UCSD-AML1 (cell line): ENCODE data around the gene RPF1.
"Not testable (repeated sequence)": the region's sequence is repeated elsewhere in the genome, so short reads cannot be mapped to it uniquely, and the experiment has no call there.

ENCODE experiments used
- DNase-seq: peaks from one replicate; lab custom pipeline; 2025; ENCODE audit not compliant: unreplicated experiment; lab: John Stamatoyannopoulos, UW

The RPF1 gene

DNA sequence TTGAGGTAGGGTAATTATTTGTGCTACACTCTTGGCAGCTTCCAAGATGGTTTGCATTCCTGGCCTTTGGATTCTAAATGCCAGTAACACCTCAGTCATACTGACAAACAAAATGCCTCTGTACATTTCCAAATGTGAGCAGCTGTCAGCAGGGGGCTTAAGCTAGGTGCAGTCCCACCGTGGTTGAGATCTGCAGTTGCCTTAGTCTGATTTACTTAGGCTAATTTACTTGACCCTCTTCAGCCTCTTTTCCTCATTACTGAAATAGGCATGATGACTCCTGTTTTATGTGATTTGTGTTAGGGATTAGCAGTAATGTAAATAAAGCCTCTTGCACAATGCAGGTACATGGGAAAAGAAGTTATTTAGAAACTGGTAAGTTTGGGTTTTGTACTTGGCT, 13.7 kb downstream of the RPF1 start:
- DNase-seq, result no peak

DNA sequence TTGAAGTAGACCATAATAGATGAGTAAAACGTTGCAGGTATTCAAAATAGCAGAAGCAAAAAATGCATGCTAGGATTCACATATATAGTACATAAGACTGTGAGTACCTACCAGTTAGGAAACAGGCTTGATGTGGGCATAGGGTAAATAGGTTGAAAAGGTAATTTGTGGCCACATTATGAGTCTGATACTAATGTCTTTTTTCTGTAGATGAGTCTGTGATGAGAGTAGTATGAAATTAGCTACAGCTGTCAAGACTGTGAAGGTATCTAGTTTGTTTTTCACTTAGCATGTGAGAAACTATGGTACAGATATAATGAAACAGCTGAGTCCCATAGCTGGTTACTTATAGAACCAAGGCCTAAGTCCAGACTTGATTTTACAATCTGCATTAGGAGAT, 14.7 kb downstream of the RPF1 start:
- DNase-seq, result no peak

DNA sequence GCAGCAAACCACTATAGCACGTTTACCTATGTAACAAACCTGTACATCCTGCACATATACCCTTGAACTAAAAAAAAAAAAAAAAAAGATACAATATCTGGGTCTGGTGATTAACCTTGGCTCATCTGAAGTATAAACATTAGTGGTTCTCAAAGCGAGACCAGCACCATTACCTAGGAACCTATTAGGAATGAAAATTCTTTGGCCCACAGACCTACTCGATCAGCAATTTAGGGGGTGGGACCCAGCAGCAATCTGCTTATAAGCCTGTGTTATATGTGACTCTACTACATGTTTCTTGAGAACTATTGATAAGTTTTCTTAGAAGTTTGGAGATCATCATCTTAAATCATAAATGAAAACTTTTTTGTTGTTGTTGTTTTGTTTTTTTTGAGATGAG, 17.4 kb downstream of the RPF1 start:
- no peak for DNase-seq

DNA sequence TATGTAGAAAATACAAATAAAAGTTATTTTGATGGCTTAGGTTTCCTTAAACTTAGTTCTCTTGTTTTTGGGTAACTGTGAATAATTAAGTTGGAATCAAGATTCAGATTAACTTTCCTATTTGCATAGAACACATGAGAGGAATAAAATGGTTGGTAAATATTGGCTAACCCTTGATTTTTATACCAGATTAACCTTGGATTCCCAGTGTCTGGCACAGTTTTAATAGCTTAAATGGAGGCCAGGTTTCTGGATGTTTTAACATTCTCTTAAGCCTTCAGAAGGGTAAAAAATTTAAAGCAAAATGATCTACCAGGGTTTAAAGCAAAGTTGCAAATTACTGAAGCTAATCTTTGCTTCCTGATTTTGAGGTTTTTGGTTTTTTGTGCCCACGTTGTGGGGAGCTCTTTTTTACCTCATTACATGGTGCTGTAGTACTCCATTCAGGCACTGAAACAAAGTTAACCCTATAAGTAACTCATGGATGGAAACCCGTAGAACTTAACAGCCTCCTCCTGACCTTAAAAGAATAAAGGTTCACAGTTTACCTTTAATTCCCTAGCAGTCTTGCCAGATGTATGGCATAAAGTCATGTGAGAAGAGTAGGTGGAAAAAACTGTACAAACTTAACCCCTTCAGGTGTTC, 18.7 kb downstream of the RPF1 start:
- DNase-seq, result no peak

DNA sequence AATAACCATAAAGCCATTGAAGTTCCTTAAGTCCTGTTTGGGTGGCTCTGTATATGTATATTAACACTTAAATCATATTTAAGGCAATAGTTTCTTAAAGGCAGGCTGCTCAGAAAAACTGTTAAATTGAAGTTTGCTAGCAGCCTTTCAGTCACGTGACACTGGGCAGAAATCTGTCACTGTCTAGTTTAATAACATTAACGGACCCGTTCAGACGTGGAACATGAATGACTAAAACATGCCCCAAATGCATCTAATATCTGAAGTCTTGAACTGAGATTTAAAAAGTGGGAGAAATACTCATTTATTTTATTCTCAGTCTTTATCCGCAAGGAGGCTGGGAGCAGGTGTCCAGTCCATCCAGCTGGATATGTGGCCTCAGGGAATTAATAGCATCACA, 23.9 kb downstream of the RPF1 start:
- no peak for DNase-seq

DNA sequence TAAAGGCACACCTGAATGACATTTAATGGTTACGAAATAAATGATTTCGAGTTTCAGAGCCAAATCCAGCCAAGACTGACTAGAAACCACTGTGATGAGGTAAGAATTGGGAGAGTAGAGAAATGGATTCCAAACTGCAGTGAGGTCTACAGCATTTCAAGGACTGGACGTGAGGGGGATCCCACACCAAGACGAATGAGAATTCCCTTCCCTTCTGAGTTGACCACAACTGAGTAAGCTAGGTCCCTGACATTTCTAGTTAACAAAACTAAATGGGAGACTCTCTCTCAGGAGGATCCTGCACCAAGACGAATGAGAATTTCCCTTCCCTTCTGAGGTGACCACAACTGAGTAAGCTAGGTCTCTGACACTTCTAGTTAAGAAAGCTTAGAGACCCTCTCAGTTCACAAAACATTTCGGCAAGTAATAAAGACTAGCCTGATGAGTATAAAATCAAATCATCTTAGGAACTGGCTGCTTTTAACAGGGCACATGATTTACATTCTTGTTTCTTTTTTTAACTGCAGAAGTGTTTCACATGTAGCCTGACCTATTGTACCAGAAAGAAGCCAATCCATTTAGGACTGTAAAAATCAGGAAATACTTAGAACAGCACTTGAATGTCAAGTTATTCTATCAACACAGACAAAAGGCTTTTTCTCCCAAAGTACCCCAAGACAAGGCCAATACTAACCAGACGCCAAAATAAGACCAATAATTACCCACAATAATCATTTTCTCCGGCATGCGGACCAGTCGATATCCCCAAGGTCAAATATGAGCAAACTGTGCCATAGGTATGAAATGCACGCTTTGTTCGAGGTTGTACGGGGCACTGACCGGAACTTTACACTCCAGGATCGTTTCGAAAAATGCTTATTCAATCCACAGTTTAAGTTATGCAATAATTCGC, 25.8 kb downstream of the RPF1 start:
- no peak for DNase-seq

DNA sequence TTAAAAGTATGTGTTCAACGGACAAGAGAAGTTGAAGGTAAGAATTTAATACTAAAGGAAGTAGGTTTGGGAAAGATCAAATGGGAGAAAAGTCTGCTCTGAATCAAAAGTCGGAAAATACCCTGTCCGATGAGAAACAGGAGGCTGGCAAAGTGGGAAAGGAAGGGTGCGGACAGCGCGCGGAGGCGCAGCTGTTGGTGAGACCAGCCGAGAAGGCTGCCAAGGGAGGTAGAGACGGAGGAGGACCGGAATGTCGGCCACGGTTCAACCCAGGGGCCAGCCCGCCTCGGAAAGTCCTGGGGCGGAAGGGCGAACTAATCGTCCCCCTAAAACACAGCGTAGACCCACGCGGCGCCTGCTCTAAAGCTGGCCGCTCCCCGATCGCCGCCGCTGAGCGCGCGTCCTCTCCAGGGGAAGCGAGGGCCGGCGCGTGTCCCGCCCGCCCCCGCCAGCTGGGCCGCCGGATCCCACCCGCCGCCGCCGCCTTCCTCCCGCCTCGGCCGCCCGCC, 26.5 kb downstream of the RPF1 start:
- DNase-seq, result no peak

DNA sequence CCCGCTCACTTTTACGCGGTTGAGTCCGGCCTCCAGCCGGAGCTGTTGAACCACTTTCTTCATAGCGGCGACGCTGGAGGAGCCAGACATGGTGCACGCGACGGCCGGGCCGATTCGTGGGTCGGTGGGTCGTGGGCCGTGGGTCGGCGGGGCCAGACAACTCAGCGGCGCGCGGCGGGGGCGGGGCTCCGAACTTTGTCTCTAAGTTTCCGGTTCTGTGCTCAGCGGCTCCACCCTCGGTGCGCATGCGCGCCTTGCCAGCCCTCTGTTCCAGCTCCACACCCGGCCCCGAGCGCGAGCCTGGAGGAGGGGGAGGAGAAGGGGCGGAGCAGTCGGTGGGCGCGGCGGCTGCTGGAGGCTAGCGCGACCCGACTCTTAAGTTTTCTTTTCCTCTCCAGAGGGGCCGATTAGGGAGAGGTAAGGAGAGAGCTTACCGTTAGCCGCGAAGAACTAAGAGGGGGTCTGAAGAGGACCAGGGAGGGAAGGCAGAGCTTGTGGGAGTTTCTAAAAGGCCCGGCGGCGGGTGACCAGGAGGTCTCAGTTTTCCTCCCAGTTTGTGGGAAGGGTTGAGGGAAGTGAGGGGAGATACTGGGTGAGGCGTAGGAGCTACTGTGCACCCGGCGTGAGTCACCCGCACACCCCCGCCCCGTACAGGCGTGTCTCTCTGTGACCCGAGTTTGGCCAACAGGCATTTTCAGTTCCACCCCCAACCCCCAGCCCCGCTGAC, 27.1 kb downstream of the RPF1 start, which contains the start of the genes GNG5 and SPATA1:
Gene GNG5, minus strand, starts transcription at position 580 of the 727 bp plus-strand sequence. Its CDS starts 490 bp downstream, at position 90.
Gene SPATA1, plus strand, starts transcription at position 385 of the 727 bp plus-strand sequence. CDS start 9,974 bp downstream, outside the sequence.
- DNase-seq, result peak; percentile 99

DNA sequence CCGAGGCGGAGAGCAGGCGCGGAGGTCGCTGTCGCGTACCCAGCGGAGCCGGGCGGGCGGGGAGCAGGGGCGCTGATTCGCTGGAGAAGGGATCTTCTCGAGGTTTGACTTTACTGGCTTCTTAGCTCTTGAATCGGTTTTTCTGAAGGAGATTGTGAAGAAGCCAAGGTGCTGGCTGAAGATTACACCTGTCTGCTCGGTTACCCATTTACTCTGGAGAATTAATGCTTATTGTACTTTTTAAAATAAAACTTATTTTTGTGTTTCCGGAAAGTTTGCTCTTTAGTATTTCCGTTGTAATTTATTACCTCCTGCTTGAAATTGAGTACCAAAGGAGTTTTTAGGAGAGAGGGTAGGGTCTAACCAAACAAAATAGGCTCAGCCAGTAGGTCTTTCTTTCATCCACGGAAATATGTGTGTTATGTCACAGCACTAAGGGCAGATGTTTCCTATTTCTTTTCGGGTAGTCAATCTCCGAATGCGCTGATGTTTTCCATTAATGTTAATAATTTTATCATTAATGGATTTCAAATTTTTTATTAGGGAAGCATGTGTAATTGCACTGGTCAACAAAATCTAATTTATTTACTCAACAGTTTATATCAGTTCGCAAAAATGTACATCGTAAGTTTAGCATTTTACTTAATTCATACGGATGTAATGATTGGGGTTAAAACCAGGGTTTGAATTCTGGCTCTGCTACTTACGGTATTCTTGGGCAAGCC, 27.8 kb downstream of the RPF1 start:
- DNase-seq, result no peak

DNA sequence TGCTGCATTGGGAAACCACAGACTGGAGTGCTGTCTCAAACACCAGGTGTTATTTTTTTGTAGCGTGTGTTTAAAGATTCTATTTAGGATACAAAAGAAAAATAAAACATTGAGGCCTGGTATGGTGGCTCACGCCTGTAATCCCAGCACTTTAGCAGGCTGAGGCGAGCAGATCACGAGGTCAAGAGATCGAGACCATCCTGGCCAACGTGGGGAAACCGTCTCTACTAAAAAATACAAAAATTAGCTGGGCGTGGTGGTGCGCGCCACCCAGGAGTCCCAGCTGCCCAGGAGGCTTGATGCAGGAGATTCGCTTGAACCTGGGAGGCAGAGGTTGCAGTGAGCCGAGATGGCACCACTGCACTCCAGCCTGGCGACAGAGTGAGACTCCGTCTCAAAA, 28.8 kb downstream of the RPF1 start:
- not testable (repeated sequence) for DNase-seq

DNA sequence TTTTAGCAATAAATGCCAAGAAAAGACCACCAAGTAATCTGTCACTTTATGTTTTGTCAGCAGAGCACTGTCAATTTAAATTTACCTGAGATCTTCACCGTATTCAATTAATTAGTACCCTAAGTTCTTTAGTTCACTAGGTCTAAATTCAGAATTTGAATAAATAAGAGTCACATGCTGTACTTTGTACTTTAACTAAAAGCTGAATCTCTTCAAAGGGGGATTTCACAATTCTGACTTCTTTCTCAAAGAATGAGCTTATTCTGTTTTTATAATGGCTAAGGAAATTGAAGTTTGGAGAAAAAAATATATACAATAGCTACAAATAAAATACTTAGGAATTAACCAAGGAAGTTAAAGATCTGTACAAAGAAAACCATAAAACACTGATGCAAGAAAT, 29.4 kb downstream of the RPF1 start:
- DNase-seq, result no peak

DNA sequence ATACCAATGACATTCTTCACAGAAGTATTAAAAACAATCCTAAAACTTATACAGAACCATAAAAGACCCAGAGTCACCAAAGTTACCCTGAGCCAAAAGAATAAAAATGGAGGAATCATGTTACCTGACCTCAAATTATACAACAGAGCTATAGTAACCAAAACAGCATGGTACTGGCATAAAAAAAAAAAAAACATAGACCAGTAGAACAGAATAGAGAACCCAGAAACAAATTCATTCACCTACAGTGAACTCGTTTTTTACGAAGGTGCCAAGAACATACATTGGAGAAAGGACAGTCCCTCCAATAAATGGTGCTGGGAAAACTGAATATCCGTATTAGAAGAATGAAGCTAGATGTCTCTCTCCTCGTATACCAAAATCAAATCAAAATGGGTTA, 30.0 kb downstream of the RPF1 start:
- DNase-seq, result no peak

DNA sequence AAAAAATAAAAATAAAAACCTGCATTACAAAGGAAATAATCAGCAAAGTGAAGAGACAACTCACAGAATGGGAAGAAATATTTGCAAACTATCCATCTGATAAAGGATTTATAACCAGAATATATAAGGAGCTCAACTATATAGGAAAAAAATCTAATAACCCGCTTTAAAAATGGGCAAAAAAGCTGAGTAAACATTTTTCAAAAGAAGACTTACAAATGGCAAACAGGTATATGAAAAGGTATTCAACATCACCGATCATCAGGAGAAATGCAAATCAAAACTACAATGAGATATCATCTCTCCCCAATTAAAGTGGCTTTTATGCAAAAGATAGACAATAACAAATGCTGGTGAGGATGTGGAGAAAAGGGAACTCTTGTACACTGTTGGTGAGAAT, 31.1 kb downstream of the RPF1 start:
- DNase-seq, result no peak

DNA sequence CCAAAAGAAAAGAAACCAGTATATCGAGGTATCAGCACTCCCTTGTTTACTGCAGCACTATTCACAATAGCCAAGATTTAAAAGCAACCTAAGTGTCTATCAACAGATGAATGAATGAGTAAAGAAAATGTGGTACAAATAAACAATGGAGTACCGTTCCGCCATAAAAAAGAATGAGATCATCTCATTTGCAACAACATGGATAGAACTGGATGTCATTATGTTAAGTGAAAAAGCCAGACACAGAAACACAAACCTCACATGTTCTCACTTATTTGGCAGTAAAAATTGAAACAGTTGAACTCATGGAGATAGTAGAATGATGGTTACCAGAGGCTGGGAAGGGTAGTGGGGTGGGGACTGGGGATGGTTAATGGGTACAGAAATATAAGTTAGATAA, 31.6 kb downstream of the RPF1 start:
- no peak for DNase-seq

DNA sequence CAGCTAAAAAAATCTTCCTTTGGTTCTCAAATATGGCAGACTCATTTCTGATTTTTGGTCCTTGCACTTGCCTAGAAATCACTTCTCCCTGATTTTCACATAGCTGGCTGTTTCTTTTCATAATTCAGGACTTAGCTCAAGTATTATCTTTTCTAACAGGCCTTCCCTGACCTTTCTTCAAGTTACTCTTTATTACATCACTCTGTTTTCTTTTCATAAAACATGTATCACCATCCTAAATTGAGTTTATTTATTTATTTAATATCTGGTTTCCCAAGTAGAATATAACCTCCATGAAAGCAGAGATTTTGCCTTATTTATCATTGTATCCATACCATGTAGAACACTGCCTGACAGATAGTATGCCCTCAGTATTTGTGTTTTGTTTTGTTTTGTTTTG, 45.5 kb downstream of the RPF1 start:
- no peak for DNase-seq

DNA sequence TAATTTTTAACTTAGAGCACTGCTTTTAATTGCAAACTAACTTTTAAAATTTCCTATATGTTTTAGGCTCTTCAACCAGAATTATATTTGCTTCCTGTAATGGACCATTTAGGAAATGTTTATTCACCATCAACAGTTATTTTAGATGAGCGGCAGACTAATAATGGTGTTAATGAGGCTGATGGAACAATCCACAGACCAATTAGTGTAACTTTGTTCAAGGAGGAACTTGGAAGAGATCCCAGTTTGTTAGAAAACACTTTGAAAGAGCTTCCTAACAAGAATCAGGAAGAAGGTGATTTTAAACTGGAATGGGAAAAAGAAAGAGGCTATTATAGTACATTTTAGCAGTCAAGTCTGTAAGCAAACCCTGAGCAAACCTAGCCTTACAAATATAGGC, 46.7 kb downstream of the RPF1 start:
- DNase-seq, result no peak

DNA sequence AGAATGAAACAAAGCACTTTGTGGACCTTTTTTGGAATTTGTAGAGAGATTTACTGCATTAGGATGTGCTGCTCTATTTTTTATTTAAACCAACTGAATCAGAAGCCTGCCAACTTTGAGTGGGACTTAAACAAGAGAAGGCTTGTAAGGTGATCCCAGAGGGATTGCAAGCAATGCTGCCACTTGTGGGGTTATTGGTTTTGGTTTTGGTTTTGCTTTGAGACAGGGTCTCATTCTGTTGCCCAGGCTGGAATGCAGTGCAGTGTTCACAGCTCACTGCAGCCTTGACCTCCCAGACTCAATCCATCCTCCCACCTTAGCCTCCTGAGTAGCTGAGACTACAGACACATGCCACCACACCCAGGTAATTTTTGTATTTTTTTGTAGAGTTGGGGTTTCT, 59.5 kb downstream of the RPF1 start:
- DNase-seq, result no peak

DNA sequence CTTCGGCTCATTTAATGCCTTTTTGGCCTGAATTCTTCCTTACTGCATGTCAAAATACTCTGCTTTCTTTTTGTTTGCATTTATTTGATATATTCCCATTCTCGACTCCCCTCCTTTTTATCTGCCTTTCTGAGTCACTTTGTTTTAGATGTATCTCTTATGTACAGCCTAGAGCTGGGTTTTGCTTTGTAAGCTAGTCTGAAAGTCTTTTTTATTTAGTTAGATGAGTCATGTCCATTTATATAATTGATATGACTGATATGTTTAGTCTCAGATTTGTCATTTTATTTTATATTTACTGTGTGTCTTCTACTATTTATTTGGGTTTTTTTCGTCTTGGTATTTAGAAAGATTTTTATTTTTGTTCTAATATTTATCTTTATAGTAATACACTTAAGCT, 60.9 kb downstream of the RPF1 start:
- no peak for DNase-seq

DNA sequence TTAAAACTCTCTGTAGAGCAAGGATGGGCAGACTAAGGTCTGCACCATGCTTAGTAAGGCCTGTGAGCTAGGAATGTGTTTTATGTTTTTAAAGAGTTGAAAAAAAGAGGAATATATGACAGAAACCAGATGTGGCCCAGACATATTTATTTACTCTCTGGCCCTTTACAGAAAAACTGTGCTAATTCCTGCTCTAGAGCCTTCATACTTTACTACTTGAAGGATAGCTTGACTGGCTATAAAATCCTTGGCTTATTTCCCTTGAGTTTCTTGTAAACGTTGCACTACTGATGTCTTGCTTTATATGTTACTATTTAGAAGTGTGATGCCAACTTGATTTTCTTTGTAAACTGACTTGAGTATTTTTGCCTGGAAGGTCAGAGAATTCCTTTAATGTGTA, 61.7 kb downstream of the RPF1 start:
- no peak for DNase-seq

DNA sequence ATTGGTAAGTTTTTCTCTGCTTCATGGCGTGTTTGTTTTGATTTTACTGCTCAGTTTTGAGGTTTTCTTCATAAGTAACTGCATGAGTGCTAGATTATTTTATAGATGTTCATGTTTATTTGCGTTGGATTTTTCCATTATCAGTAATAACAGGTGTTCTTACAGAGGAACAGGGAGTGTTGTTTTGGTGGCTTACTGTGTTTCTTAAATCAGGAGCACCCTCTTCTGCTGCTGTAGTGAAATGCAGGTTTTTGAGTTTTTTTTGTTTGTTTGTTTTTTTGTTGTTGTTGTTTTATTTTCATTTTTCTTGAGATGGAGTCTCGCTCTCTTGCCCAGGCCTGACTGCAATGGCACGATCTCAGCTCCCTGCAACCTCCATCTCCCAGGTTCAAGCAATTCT, 62.6 kb downstream of the RPF1 start:
- no peak for DNase-seq
